IgD-negative memory B cell (primary cell): Measurements from ENCODE around the gene HYKK. TPM values are rescaled to one million over a fixed set of nuclear protein-coding genes. Genes with fewer than 3 reads are reported as not detected.
"Not testable (repeated sequence)": the region's sequence is repeated elsewhere in the genome, so short reads cannot be mapped to it uniquely, and the experiment has no call there.

Experiments
- H3K27ac Mint-ChIP-seq, 3 donors: one replicate each; pipeline ENCODE4 v1.8.0; 2020 to 2022; ENCODE audit warnings: mild to moderate bottlenecking in 3 of 3, mixed read lengths in 3 of 3, moderate library complexity in 1 of 3
- H3K27me3 Mint-ChIP-seq: one replicate; pipeline ENCODE4 v1.8.0; 2021; ENCODE audit warnings: mixed read lengths
- H3K36me3 Mint-ChIP-seq: one replicate; pipeline ENCODE4 v1.8.0; 2020; ENCODE audit warnings: mild to moderate bottlenecking, mixed read lengths
- H3K4me1 Mint-ChIP-seq, 3 donors: one replicate each; pipeline ENCODE4 v1.8.0; 2020 to 2022; ENCODE audit warnings: mixed read lengths in 3 of 3, mild to moderate bottlenecking in 1 of 3
- H3K4me3 Mint-ChIP-seq, 4 donors: one replicate each; pipeline ENCODE4 v1.8.0; 2020 to 2022; ENCODE audit warnings: mild to moderate bottlenecking in 4 of 4, mixed read lengths in 4 of 4, moderate library complexity in 3 of 4
- H3K9me3 Mint-ChIP-seq, 3 donors: one replicate each; pipeline ENCODE4 v1.8.0; 2020 to 2021; ENCODE audit warnings: mixed read lengths in 3 of 3, mild to moderate bottlenecking in 1 of 3
- polyA plus RNA-seq: library from polyadenylated mRNA; unstranded; fragments of 300-500 nt; fragmentation: Illumina TruSeq; gene quantifications from one replicate; pipeline ENCODE4 v1.2.3, GENCODE V29; 2021

Gene HYKK
- polyA plus RNA-seq, 1 donor from 2014 or later = not detected

- H3K27ac Mint-ChIP-seq, H3K9me3 Mint-ChIP-seq, H3K27me3 Mint-ChIP-seq, H3K4me3 Mint-ChIP-seq, H3K4me1 Mint-ChIP-seq, H3K36me3 Mint-ChIP-seq: not testable (repeated sequence)
These were observed 52.8 kb downstream of the HYKK start for GRCh38 chr15:78560201-78560600.

GRCh38 chr15:78561490-78561889 is 54.1 kb downstream of the HYKK start:
- Mint-ChIP-seq H3K4me1 (peaks cover 7 to 16% (median 12%) of the 10 kb centered on the region in 3 donors), H3K4me3 (no peak overlapping the region), H3K9me3 (no peaks in the 10 kb centered on the region), H3K27me3 (peaks cover 12% of the 10 kb centered on the region), H3K36me3 (peaks cover 4% of the 10 kb centered on the region), H3K27ac (no peak overlapping the region)

- Mint-ChIP-seq H3K4me1 (peaks cover 12 to 20% (median 15%) of the 10 kb centered on the region in 3 donors), H3K27ac (no peak overlapping the region), H3K4me3 (peak overlapping the region in 2 of 4 donors; percentile 12 to 39), H3K36me3 (peaks cover 4% of the 10 kb centered on the region), H3K27me3 (peaks cover 15% of the 10 kb centered on the region), H3K9me3 (no peaks in the 10 kb centered on the region)
These were observed 55.7 kb downstream of the HYKK start for GRCh38 chr15:78563092-78563491.

DNA sequence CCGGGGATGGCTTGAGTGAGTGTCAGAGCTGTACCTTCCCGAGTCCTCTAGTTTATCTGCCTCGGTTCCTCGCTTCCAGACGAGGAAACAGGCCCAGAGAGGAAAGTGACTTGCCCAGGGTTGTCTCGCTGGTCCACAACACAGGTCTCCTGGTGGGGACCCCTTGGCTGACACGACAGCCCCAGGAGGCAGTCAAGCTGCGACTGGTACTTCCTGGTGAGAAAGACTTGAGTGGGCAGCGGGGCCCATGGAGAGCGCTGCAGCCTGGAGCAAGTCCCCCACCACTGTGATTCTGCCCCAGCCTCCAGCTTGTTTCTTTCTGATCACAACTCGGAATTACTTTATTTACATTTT is 57.3 kb downstream of the HYKK start:
- Mint-ChIP-seq H3K4me3 (peak overlapping the region; percentile 75 to 95 (median 90)), H3K4me1 (peaks cover 12 to 20% (median 15%) of the 10 kb centered on the region in 3 donors), H3K36me3 (no peaks in the 10 kb centered on the region), H3K9me3 (no peaks in the 10 kb centered on the region), H3K27ac (peak overlapping the region in 1 of 3 donors; percentile 86), H3K27me3 (peaks cover 18% of the 10 kb centered on the region)

DNA sequence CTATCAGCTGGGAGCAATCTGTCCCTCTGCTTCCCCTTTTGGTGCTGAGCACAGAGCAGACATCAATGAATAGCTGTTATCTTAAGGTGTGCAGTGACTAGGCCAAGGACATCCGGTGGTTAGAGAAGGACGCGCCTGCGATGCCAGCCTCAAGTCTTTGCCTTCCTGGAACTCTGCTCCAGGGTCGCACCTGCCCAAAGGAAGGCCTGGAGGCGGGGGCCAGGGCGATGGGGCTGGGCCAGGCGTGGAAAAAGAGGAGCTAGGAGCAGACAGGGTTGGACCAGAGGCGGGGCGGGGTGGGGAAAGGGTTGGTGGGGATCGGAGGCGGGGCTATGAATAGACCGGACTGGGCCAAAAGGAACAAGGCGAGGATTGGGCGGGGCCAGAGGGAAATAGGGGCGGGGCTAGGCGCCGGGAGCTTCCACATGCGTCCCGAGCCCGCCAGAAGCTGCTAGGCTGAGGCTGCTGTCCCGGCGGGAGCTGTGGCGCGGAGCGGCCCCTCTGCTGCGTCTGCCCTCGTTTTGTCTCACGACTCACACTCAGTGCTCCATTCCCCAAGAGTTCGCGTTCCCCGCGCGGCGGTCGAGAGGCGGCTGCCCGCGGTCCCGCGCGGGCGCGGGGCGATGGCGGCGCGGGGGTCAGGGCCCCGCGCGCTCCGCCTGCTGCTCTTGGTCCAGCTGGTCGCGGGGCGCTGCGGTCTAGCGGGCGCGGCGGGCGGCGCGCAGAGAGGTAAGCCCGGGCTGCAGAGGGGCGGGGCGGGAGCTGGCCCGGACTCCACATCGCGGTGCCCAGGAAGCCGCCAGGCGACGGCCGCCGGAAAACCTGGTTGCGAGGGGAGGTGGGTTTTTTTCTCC is 57.9 kb downstream of the HYKK start, which contains the start of gene CHRNA5:
CHRNA5 (plus strand) TSS at position 424 of the 854 bp plus-strand sequence; CDS start at position 624, 200 bp downstream.
- Mint-ChIP-seq H3K27ac (peak within 1 kb of the TSS in 1 of 3 donors; percentile 86), H3K27me3 (peaks cover 18% of the 10 kb centered on the region), H3K9me3 (no peaks in the 10 kb centered on the region), H3K4me3 (peak within 1 kb of the TSS; percentile 75 to 95 (median 90)), H3K4me1 (peaks cover 12 to 20% (median 15%) of the 10 kb centered on the region in 3 donors), H3K36me3 (no peaks in the 10 kb centered on the region)

DNA sequence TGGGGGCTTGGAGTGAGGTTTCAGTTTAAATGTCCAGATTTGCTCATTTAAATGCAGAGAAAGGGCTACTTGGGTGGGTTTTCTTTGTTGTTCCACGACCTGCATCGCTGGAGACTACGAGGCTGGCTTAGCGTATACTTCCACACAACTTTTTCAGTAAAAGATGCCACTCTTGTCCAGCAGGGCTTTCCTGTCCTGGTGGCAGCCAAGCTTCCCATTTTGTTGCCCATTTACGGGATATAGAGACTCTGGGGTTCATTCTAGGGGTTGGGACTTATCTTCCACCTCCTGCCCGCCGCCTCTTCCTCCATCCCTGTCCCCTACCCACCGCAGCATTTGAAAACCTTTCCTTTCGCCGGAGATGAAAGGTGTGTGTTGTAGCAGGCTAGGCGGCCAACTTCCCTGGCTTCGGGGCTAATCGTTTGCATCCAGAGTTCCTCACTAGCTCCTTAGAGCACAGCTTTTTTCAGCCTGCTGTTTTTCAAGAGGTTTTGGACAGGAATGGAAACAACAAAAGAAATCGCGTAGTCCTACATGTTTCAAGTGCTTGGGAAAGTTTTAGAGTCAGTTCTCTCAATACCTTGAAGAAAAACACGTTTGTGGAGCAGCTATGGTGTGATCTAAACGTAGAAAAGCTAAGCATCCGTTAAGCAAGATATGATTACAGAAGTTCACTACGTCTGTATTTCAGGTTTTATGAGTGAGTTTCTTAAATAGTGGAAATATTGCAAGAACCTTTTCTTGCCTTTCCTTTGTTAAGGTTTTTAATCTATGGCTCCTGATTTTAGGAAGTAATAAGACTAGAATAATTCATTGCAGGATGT is 58.8 kb downstream of the HYKK start:
- Mint-ChIP-seq H3K27ac (peak overlapping the region in 1 of 3 donors; percentile 79), H3K4me3 (peak overlapping the region; percentile 75 to 95 (median 90)), H3K9me3 (no peaks in the 10 kb centered on the region), H3K27me3 (peaks cover 18% of the 10 kb centered on the region), H3K36me3 (no peaks in the 10 kb centered on the region), H3K4me1 (peaks cover 12 to 20% (median 15%) of the 10 kb centered on the region in 3 donors)

- Mint-ChIP-seq H3K9me3 (no peaks in the 10 kb centered on the region), H3K4me1 (peaks cover 12 to 20% (median 15%) of the 10 kb centered on the region in 3 donors), H3K27ac (no peak overlapping the region), H3K4me3 (peak overlapping the region in 2 of 4 donors; percentile 13 to 33), H3K36me3 (no peaks in the 10 kb centered on the region), H3K27me3 (peaks cover 16% of the 10 kb centered on the region)
These were observed 60.2 kb downstream of the HYKK start for GRCh38 chr15:78567531-78567930.

- H3K4me3 Mint-ChIP-seq = no peak overlapping the region
- no peak overlapping the region for H3K27ac Mint-ChIP-seq
- H3K4me1 Mint-ChIP-seq = peaks cover 7 to 15% (median 11%) of the 10 kb centered on the region in 3 donors
- no peaks in the 10 kb centered on the region for H3K9me3 Mint-ChIP-seq
- no peaks in the 10 kb centered on the region for H3K36me3 Mint-ChIP-seq
- H3K27me3 Mint-ChIP-seq = peaks cover 12% of the 10 kb centered on the region
These were observed 63.3 kb downstream of the HYKK start for GRCh38 chr15:78570710-78571109.

DNA sequence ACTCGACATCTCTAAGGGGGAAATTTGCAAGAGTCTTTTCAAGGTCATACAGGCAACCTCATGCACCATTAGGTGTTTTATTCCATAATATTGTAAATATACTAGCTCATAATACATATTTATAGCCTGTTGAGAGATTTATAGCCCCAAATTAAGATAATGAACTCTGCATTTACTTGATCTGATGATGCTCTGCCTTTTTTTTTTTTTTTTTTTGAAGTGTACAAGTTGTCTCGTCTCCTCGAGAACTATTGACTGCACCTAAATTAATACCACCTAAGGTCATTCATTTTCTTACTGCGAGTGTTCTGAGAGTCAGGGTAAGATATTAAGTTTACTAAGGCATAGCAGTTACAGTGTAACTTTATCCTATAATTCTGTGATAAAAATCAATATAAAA is 64.0 kb downstream of the HYKK start:
- Mint-ChIP-seq H3K36me3 (no peaks in the 10 kb centered on the region), H3K4me1 (peaks cover 3 to 8% (median 5%) of the 10 kb centered on the region in 3 donors), H3K27me3 (peaks cover 6% of the 10 kb centered on the region), H3K4me3 (no peak overlapping the region), H3K27ac (no peak overlapping the region), H3K9me3 (no peaks in the 10 kb centered on the region)

DNA sequence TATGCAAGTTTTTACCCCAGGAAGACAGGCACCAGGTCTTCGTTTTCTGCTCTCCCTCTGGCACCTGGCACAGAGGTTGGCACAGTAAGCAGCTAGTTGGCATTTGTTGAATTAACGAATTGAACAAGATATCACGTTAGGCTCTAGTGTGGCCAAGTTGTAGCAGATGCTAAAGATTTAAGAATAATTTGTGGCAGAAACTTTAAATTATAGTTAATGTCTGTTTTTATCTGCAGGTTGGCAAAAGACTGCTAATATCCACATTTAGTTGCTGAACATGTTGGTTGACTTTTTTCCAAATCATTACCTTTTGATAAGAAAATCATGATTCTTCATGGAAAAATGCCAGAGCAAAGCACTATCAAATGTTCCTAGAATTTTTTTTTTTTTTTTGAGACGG is 66.0 kb downstream of the HYKK start:
- Mint-ChIP-seq H3K9me3 (no peaks in the 10 kb centered on the region), H3K4me1 (no peaks in the 10 kb centered on the region), H3K4me3 (no peak overlapping the region), H3K36me3 (no peaks in the 10 kb centered on the region), H3K27me3 (peaks cover 2% of the 10 kb centered on the region), H3K27ac (no peak overlapping the region)

DNA sequence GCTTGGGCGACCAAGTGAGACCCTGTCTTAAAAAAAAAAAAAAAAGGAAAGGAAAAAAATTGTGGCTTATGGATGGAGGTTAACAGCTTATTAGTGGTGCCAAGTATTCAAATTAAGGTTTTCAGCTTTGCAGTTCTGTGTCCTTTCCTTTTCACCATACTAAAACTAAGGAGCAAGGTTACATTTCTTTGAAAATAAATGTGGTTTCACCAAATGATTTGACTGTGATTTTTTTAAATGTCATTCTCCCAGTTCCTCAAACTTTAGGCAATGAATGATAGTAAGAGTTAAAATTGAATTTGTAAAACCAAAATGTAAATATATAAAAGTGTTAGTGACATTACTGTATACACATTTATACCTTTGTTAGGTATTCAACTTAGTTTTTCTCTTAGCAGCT is 67.6 kb downstream of the HYKK start:
- Mint-ChIP-seq H3K4me3 (no peak overlapping the region), H3K27me3 (peaks cover 4% of the 10 kb centered on the region), H3K27ac (no peak overlapping the region), H3K36me3 (no peaks in the 10 kb centered on the region), H3K9me3 (no peaks in the 10 kb centered on the region), H3K4me1 (no peaks in the 10 kb centered on the region)

Other genes starting within 250 kb of the HYKK start
- gene DNAJA4, start 243.0 kb upstream of the HYKK start, polyA plus RNA-seq = 4.7 TPM
- gene SKIC8, start 208.0 kb upstream of the HYKK start, polyA plus RNA-seq = 70.8 TPM
- gene CRABP1, start 167.2 kb upstream of the HYKK start, polyA plus RNA-seq = not detected
- gene IREB2, start 69.4 kb upstream of the HYKK start, polyA plus RNA-seq = 12.7 TPM
- 169 TPM for gene PSMA4, start 32.9 kb downstream of the HYKK start, polyA plus RNA-seq
- 0.95 TPM for gene CHRNA5, start 57.9 kb downstream of the HYKK start, polyA plus RNA-seq
- not detected for gene CHRNA3, start 113.4 kb downstream of the HYKK start, polyA plus RNA-seq
- gene CHRNB4, start 133.6 kb downstream of the HYKK start, polyA plus RNA-seq = not detected